Measurements from ENCODE around the gene NOC2L.

NOC2L gene

GRCh38 chr1:930633-931138, 28.4 kb downstream of the NOC2L start:
- Histone ChIP-seq H3K27me3 (ENCODE audit: insufficient read depth, low read length) (peaks cover 11% of the 10 kb centered on the region; the same call in 1 of the 2 replicates), H3K79me2 (ENCODE audit: insufficient read depth, low read length) (no peaks in the 10 kb centered on the region), H3K4me1 (ENCODE audit: insufficient read depth, low read length, severe bottlenecking) (no peaks in the 10 kb centered on the region), H3K9ac (ENCODE audit: low read length) (no peak overlapping the region), H4K20me1 (ENCODE audit: insufficient read depth, low read length) (no peaks in the 10 kb centered on the region), H2AFZ (ENCODE audit: low read length) (no peak overlapping the region), H3K4me2 (ENCODE audit: low read length) (no peak overlapping the region), H3K36me3 (ENCODE audit: insufficient read depth, low read length) (no peaks in the 10 kb centered on the region), H3K4me3 (ENCODE audit: low read depth, low read length, poor library complexity, severe bottlenecking) (no peak overlapping the region), H3F3A (ENCODE audit: insufficient read depth, low read length) (no peaks in the 10 kb centered on the region), H3K9me3 (ENCODE audit: low read length) (no peaks in the 10 kb centered on the region), H3K27ac (ENCODE audit: low read depth, low read length, poor library complexity, severe bottlenecking) (no peak overlapping the region), H3K9me2 (ENCODE audit: low read depth, low read length) (no peaks in the 10 kb centered on the region)
- TF ChIP-seq EZH2 (IDR thresholded peaks at IDR 0.05; ENCODE audit: borderline replicate concordance, low read length): no peak
- TF ChIP-seq CTCF (IDR thresholded peaks at IDR 0.05; ENCODE audit: low read length): no peak

GRCh38 chr1:929712-930632, 29.1 kb downstream of the NOC2L start:
- no peaks in the 10 kb centered on the region for H3K9me2 ChIP-seq (ENCODE audit: low read depth, low read length)

More at GRCh38 chr1:929712-930632, 29.1 kb downstream of the NOC2L start:
- no peaks in the 10 kb centered on the region for H4K20me1 ChIP-seq (ENCODE audit: insufficient read depth, low read length)
- H3K27me3 ChIP-seq (ENCODE audit: insufficient read depth, low read length): peaks cover 11% of the 10 kb centered on the region; the same call in 1 of the 2 replicates
- H3K9me3 ChIP-seq (ENCODE audit: low read length): no peaks in the 10 kb centered on the region
- no peak overlapping the region for H3K4me2 ChIP-seq (ENCODE audit: low read length)
- TF ChIP-seq CTCF (IDR thresholded peaks at IDR 0.05; ENCODE audit: low read length): no peak
- TF ChIP-seq EZH2 (IDR thresholded peaks at IDR 0.05; ENCODE audit: borderline replicate concordance, low read length): no peak
- no peaks in the 10 kb centered on the region for H3F3A ChIP-seq (ENCODE audit: insufficient read depth, low read length)
- no peak overlapping the region for H3K27ac ChIP-seq (ENCODE audit: low read depth, low read length, poor library complexity, severe bottlenecking)
- no peak overlapping the region for H3K4me3 ChIP-seq (ENCODE audit: low read depth, low read length, poor library complexity, severe bottlenecking)
- H3K9ac ChIP-seq (ENCODE audit: low read length): no peak overlapping the region
- no peaks in the 10 kb centered on the region for H3K36me3 ChIP-seq (ENCODE audit: insufficient read depth, low read length)
- H3K4me1 ChIP-seq (ENCODE audit: insufficient read depth, low read length, severe bottlenecking): no peaks in the 10 kb centered on the region
- no peaks in the 10 kb centered on the region for H3K79me2 ChIP-seq (ENCODE audit: insufficient read depth, low read length)
- H2AFZ ChIP-seq (ENCODE audit: low read length): no peak overlapping the region

Measured in OCI-LY1 (cell line).